H1 (cell line): ENCODE results near the gene SAMD14. TPM values are rescaled to one million over a fixed set of nuclear protein-coding genes. Genes with fewer than 3 reads are reported as not detected.

Experiments
- CTCF ChIA-PET: fragments of 300-600 bp; sonication (Branson Sonifier 250); formaldehyde crosslinking; loops from one replicate; lab custom pipeline; 2021; ENCODE audit not compliant: partially characterized antibody; lab: Charles Lee
- POLR2A ChIA-PET: fragments of 300-600 bp; sonication (Branson Sonifier 250); formaldehyde crosslinking; loops from one replicate; lab custom pipeline; 2021; ENCODE audit warnings: inconsistent platforms; ENCODE audit not compliant: partially characterized antibody; lab: Charles Lee
- DNase-seq, 2 experiments: peaks; one replicate each; pipeline versions ENCODE4 v3.0.0 to v3.0.0-alpha.2; 2010 to 2022; ENCODE audit warnings: low spot score in 2 of 2, low read depth in 1 of 2, mixed read lengths in 1 of 2
- FAIRE-seq: peaks from 2 replicates; lab custom pipeline; 2011; peaks lifted over from hg19 to GRCh38; lab: Jason Lieb, UNC
- H2AFZ ChIP-seq: 2 replicates; pipeline ENCODE4 v1.8.1; 2012; ENCODE audit warnings: low read length, inconsistent platforms
- H2AK5ac ChIP-seq: 2 replicates; pipeline ENCODE4 v1.6.1; 2013; ENCODE audit warnings: low read depth, low read length
- H2BK120ac ChIP-seq: replicated peaks from 2 replicates; pipeline ENCODE3; 2013; ENCODE audit warnings: low read depth, low read length, inconsistent platforms
- H2BK12ac ChIP-seq: 2 replicates; pipeline ENCODE4 v1.6.1; 2013; ENCODE audit warnings: low read depth, low read length
- H2BK15ac ChIP-seq: 2 replicates; pipeline ENCODE4 v1.6.1; 2013; ENCODE audit warnings: low read length
- H2BK20ac ChIP-seq: 2 replicates; pipeline ENCODE4 v1.6.1; 2013; ENCODE audit warnings: low read length
- H2BK5ac ChIP-seq: 2 replicates; pipeline ENCODE4 v1.6.1; 2013; ENCODE audit warnings: low read depth, low read length
- H3K14ac ChIP-seq: 2 replicates; pipeline ENCODE4 v1.6.1; 2013; ENCODE audit warnings: inconsistent platforms; ENCODE audit not compliant: insufficient read length
- H3K18ac ChIP-seq: 2 replicates; pipeline ENCODE4 v1.6.1; 2013; ENCODE audit warnings: low read length; ENCODE audit errors: extremely low read depth
- H3K23ac ChIP-seq: 2 replicates; pipeline ENCODE4 v1.6.1; 2013; ENCODE audit warnings: inconsistent platforms; ENCODE audit not compliant: insufficient read length
- H3K23me2 ChIP-seq: 2 replicates; pipeline ENCODE4 v1.6.1; 2013; ENCODE audit warnings: low read depth, low read length
- H3K27ac ChIP-seq: 2 replicates; pipeline ENCODE4 v1.6.1; 2011; ENCODE audit warnings: low read depth, low read length, inconsistent platforms
- H3K27me3 ChIP-seq, 4 experiments: replicated peaks in 1 of 4; 1 replicate in 1 of 4; 2 replicates in 3 of 4; pipeline versions ENCODE4 v1.6.1 to v1.8.1; 2011 to 2013; ENCODE audit warnings: low read length in 3 of 4, mild to moderate bottlenecking in 3 of 4, inconsistent platforms in 2 of 4, mixed read lengths in 2 of 4, moderate library complexity in 1 of 4; ENCODE audit not compliant: control insufficient read depth in 3 of 4, insufficient read depth in 3 of 4; ENCODE audit errors: extremely low read depth in 1 of 4
- H3K36me3 ChIP-seq, 4 experiments: 2 replicates each; pipeline versions ENCODE4 v1.6.1 to v1.8.1; 2011 to 2013; ENCODE audit warnings: mild to moderate bottlenecking in 4 of 4, low read length in 3 of 4, moderate library complexity in 2 of 4, control low read depth in 1 of 4, inconsistent platforms in 1 of 4; ENCODE audit not compliant: insufficient read depth in 4 of 4, control insufficient read depth in 2 of 4
- H3K4ac ChIP-seq: replicated peaks from 2 replicates; pipeline ENCODE3; 2013; ENCODE audit warnings: low read length, low read depth, mixed read lengths, inconsistent platforms; ENCODE audit not compliant: insufficient read length
- H3K4me1 ChIP-seq, 4 experiments: replicated peaks in 1 of 4; 1 replicate in 1 of 4; 2 replicates in 3 of 4; pipeline versions ENCODE4 v1.6.1 to v1.8.1; 2011 to 2013; ENCODE audit warnings: low read length in 3 of 4, inconsistent platforms in 2 of 4, mixed read lengths in 1 of 4; ENCODE audit not compliant: insufficient read depth in 4 of 4, control insufficient read depth in 3 of 4
- H3K4me2 ChIP-seq, 2 experiments: 2 replicates each; pipeline versions ENCODE4 v1.6.1 to v1.8.1; 2011 to 2013; ENCODE audit warnings: low read depth in 2 of 2, low read length in 2 of 2, control low read depth in 1 of 2, inconsistent platforms in 1 of 2, mild to moderate bottlenecking in 1 of 2; ENCODE audit not compliant: insufficient read depth in 1 of 2
- H3K4me3 ChIP-seq, 4 experiments: fragments of 200-600, 300-600 bp in 1 of 4; sonication (generic), shearing (Covaris generic), sonication (Bioruptor Twin) in 1 of 4; 2 replicates each; pipeline versions ENCODE4 v1.5.1 to v1.8.1; 2011 to 2016; ENCODE audit warnings: low read length in 4 of 4, low read depth in 3 of 4, control low read depth in 2 of 4, inconsistent platforms in 2 of 4, mild to moderate bottlenecking in 2 of 4, mixed read lengths in 1 of 4, moderate library complexity in 1 of 4; ENCODE audit not compliant: insufficient read depth in 2 of 4; ENCODE audit errors: extremely low read depth in 1 of 4
- H3K56ac ChIP-seq: replicated peaks from 2 replicates; pipeline ENCODE3; 2013; ENCODE audit warnings: low read depth, mild to moderate bottlenecking, mixed read lengths, low read length, inconsistent platforms; ENCODE audit not compliant: insufficient read length
- H3K79me1 ChIP-seq: 2 replicates; pipeline ENCODE4 v1.6.1; 2013; ENCODE audit warnings: low read depth, low read length, control low read depth
- H3K79me2 ChIP-seq, 2 experiments: 2 replicates each; pipeline versions ENCODE4 v1.6.1 to v1.8.1; 2012 to 2013; ENCODE audit warnings: low read length in 2 of 2, mild to moderate bottlenecking in 2 of 2, inconsistent platforms in 1 of 2; ENCODE audit not compliant: insufficient read depth in 2 of 2, control insufficient read depth in 1 of 2
- H3K9ac ChIP-seq, 4 experiments: replicated peaks in 1 of 4; 1 replicate in 1 of 4; 2 replicates in 3 of 4; pipeline versions ENCODE4 v1.6.1 to v1.8.1; 2011 to 2013; ENCODE audit warnings: low read depth in 3 of 4, low read length in 3 of 4, control low read depth in 2 of 4, mild to moderate bottlenecking in 2 of 4, moderate library complexity in 2 of 4, inconsistent platforms in 1 of 4; ENCODE audit errors: extremely low read depth in 1 of 4
- H3K9me3 ChIP-seq, 2 experiments: 2 replicates each; pipeline versions ENCODE4 v1.6.1 to v1.8.1; 2012 to 2013; ENCODE audit warnings: mild to moderate bottlenecking in 2 of 2, moderate library complexity in 2 of 2, control low read depth in 1 of 2, inconsistent platforms in 1 of 2, low read depth in 1 of 2, low read length in 1 of 2, mixed read lengths in 1 of 2; ENCODE audit not compliant: insufficient read depth in 2 of 2
- H4K20me1 ChIP-seq, 2 experiments: replicated peaks in 1 of 2; 2 replicates each; pipeline versions ENCODE3 to v1.8.1; 2011 to 2013; ENCODE audit warnings: inconsistent platforms in 2 of 2, low read length in 2 of 2, mild to moderate bottlenecking in 1 of 2; ENCODE audit not compliant: insufficient read depth in 2 of 2, control insufficient read depth in 1 of 2
- H4K5ac ChIP-seq: 2 replicates; pipeline ENCODE4 v1.6.1; 2013; ENCODE audit warnings: low read length, low read depth, mixed read lengths, inconsistent platforms; ENCODE audit not compliant: insufficient read length
- H4K8ac ChIP-seq: 2 replicates; pipeline ENCODE4 v1.8.0; 2013; ENCODE audit warnings: mild to moderate bottlenecking, moderate library complexity, low read length, inconsistent platforms; ENCODE audit not compliant: insufficient read depth; ENCODE audit errors: extremely low read depth
- H4K91ac ChIP-seq: replicated peaks from 2 replicates; pipeline ENCODE3; 2013; ENCODE audit warnings: low read length, mixed read lengths, inconsistent platforms; ENCODE audit not compliant: insufficient read length
- ASH2L ChIP-seq: fragments of 200-600, 300-600 bp; sonication (generic); IDR thresholded peaks from one replicate; pipeline ENCODE4 v1.7.1; 2017; ENCODE audit warnings: low read length
- ATF2 ChIP-seq: IDR thresholded peaks from 2 replicates; pipeline ENCODE4 v1.6.1; 2012; ENCODE audit warnings: low read length, inconsistent platforms
- EP300 ChIP-seq, 2 experiments: IDR thresholded peaks; 1 replicate in 1 of 2; 2 replicates in 1 of 2; pipeline ENCODE4 v1.6.1; 2011 to 2012; ENCODE audit warnings: low read depth in 2 of 2, low read length in 2 of 2, mild to moderate bottlenecking in 2 of 2, borderline replicate concordance in 1 of 2, inconsistent platforms in 1 of 2, moderate library complexity in 1 of 2
- GTF2F1 ChIP-seq: IDR thresholded peaks from 2 replicates; pipeline ENCODE4 v1.6.1; 2012; ENCODE audit warnings: low read depth, low read length, improper control_type of control experiment, borderline replicate concordance
- JUND ChIP-seq: IDR thresholded peaks from 2 replicates; pipeline ENCODE4 v1.6.1; 2011; ENCODE audit warnings: mild to moderate bottlenecking, improper control_type of control experiment, low read length
- KDM5A ChIP-seq: fragments of 200-600 bp; IDR thresholded peaks from 2 replicates; pipeline ENCODE4 v1.7.1; 2012; ENCODE audit warnings: mild to moderate bottlenecking, low read length, inconsistent platforms, mixed read lengths
- MAFK ChIP-seq: IDR thresholded peaks from 2 replicates; pipeline ENCODE4 v1.6.1; 2012; ENCODE audit warnings: low read depth, mild to moderate bottlenecking, improper control_type of control experiment, low read length
- POU5F1 ChIP-seq: IDR thresholded peaks from 2 replicates; pipeline ENCODE4 v1.6.1; 2011; ENCODE audit warnings: low read depth, mild to moderate bottlenecking, low read length, moderate library complexity
- RBBP5 ChIP-seq: IDR thresholded peaks from 2 replicates; pipeline ENCODE4 v1.7.1; 2012; ENCODE audit warnings: low read depth, mild to moderate bottlenecking, inconsistent platforms, low read length, moderate library complexity, borderline replicate concordance
- RNF2 ChIP-seq: fragments of 200-900, 300-1000 bp; sonication (generic); IDR thresholded peaks from 2 replicates; pipeline ENCODE4 v1.7.1; 2016; ENCODE audit warnings: borderline replicate concordance, low read depth, mild to moderate bottlenecking, antibody characterized with exemption, low read length; ENCODE audit not compliant: poor library complexity, severe bottlenecking; ENCODE audit errors: missing control alignments
- YY1 ChIP-seq: IDR thresholded peaks from 2 replicates; pipeline ENCODE4 v1.6.1; 2011; ENCODE audit warnings: low read depth, mild to moderate bottlenecking, low read length
- WGBS, 2 experiments: shearing (Covaris generic) in 1 of 2; methylation state at CpG; one replicate each; pipeline versions ENCODE4 v1.1.6 to v1.1.7; 2013 to 2015; ENCODE audit warnings: low lambda C conversion rate in 2 of 2, mixed read lengths in 2 of 2, inconsistent platforms in 1 of 2, low coverage in 1 of 2, missing lambda C conversion rate in 1 of 2; ENCODE audit not compliant: insufficient replicate concordance in 2 of 2, insufficient coverage in 1 of 2, insufficient read length in 1 of 2; ENCODE audit errors: extremely low coverage in 1 of 2, missing lambda C conversion rate in 1 of 2; 5-methylcytosine and 5-hydroxymethylcytosine counted together
- polyA plus RNA-seq, 7 experiments: library from polyadenylated mRNA; depleted of rRNA in 3 of 7; stranded (reverse) in 5 of 7; unstranded in 2 of 7; fragments of >200 nt in 5 of 7; fragments of 200-250 nt in 2 of 7; gene quantifications; 1 replicate in 5 of 7; 2 replicates in 1 of 7; 4 replicates in 1 of 7; pipeline versions ENCODE4 v1.2.1 to v1.2.3, GENCODE V29; 2011 to 2013; ENCODE audit warnings: missing spikeins in 2 of 7, mixed read lengths in 2 of 7
- total RNA-seq: library from RNA; stranded (reverse); fragmentation: NEBNext Ultra II Directional; extraction: Animal tissue kit (Norgen Biotek cat#: 25700); gene quantifications from 2 replicates; pipeline ENCODE4 v1.2.1, GENCODE V29; 2021
- TF ChIP-seq, protein P1 (sequence below): IDR thresholded peaks from 2 replicates; pipeline ENCODE4 v1.6.1; 2012; ENCODE audit warnings: inconsistent platforms

SAMD14 gene
- total and polyA plus RNA-seq, 2 of the 8 experiments (the other 6 are each of a cell fraction or from before 2014, with no cell fraction given): 5.7 to 5.8 TPM

DNA sequence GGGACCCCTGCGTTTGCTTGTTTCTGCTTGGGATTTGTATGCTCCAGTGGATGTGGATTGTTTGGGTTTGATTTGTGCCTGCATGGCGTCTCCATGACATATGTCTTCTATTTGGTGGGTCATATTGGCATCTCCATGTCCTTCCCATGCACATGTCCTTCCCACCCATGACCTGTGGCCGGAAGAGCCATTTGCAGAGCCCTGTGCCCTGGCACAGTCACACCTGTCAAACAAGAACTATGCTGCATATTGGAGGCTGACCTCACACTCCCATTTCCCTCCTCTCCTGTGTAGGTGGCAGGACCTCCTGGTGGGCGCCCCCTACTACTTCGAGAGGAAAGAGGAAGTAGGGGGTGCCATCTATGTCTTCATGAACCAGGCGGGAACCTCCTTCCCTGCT, 58.3 kb downstream of the SAMD14 start:
- H3K56ac ChIP-seq: no peak overlapping the region
- H4K91ac ChIP-seq: no peak overlapping the region
- H3K9me3 ChIP-seq: peaks cover 0 to 3% of the 10 kb centered on the region in 2 experiments; a peak in 1 of 4 replicates
- H4K20me1 ChIP-seq: peaks cover 0 to 2% of the 10 kb centered on the region in 2 experiments
- H3K79me1 ChIP-seq: no peaks in the 10 kb centered on the region
- no peak overlapping the region for H3K4me3 ChIP-seq
- no peak overlapping the region for H2BK120ac ChIP-seq
- no peak overlapping the region for H3K18ac ChIP-seq
- POLR2A ChIA-PET: no interaction called here
- no peak overlapping the region for H2AK5ac ChIP-seq
- no peak for DNase-seq
- H2AFZ ChIP-seq: no peak overlapping the region
- no peaks in the 10 kb centered on the region for H3K23me2 ChIP-seq
- H2BK12ac ChIP-seq: no peak overlapping the region
- H3K27me3 ChIP-seq: no peaks in the 10 kb centered on the region
- H3K9ac ChIP-seq: no peak overlapping the region
- no peak overlapping the region for H4K8ac ChIP-seq
- H3K79me2 ChIP-seq: no peaks in the 10 kb centered on the region
- peaks cover 0 to 5% (median 2%) of the 10 kb centered on the region in 4 experiments; a peak in 3 of 8 replicates for H3K36me3 ChIP-seq
- 86% methylated on average over 6 of the region's 6 CpGs; no CpG with 5 or more reads in 1 of the 2 experiments for WGBS, 2 experiments
- no peak overlapping the region for H3K4ac ChIP-seq
- H2BK5ac ChIP-seq: no peak overlapping the region
- no peak for FAIRE-seq
- H2BK20ac ChIP-seq: no peak overlapping the region
- H2BK15ac ChIP-seq: no peak overlapping the region
- H4K5ac ChIP-seq: no peak overlapping the region
- H3K23ac ChIP-seq: no peak overlapping the region
- CTCF ChIA-PET: interaction anchor here (1.1 kb wide), 1 partner anchor 15 kb away, joined by 4 read pairs; no protein-coding TSS in a partner anchor
- H3K27ac ChIP-seq: no peak overlapping the region
- no peaks in the 10 kb centered on the region; a peak in 1 of 7 replicates for H3K4me1 ChIP-seq
- no peak overlapping the region for H3K4me2 ChIP-seq
- no peak overlapping the region for H3K14ac ChIP-seq
- TF ChIP-seq GTF2F1: no peak
- TF ChIP-seq ATF2: no peak
- TF ChIP-seq, protein P1, sequence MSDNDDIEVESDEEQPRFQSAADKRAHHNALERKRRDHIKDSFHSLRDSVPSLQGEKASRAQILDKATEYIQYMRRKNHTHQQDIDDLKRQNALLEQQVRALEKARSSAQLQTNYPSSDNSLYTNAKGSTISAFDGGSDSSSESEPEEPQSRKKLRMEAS: no peak
- TF ChIP-seq MAFK: no peak
- TF ChIP-seq KDM5A: no peak
- TF ChIP-seq JUND: no peak
- TF ChIP-seq RNF2: no peak
- TF ChIP-seq EP300 (IDR thresholded peaks at IDR 0.05; ENCODE audit: borderline replicate concordance in 1 of 2, low read depth in 2 of 2, low read length in 2 of 2): no peak
- TF ChIP-seq ASH2L: no peak
- TF ChIP-seq POU5F1: no peak
- TF ChIP-seq YY1: no peak
- no peak for TF ChIP-seq RBBP5
